HG03095 (cell line): ENCODE measurements around the gene SLC39A3.
"Not testable (repeated sequence)": the region's sequence is repeated elsewhere in the genome, so short reads cannot be mapped to it uniquely, and the experiment has no call there.

Experiments
- ATAC-seq: cut with Tn5 transposase; IDR thresholded peaks from one replicate; pipeline ENCODE4 v1.9.1; 2021; ENCODE audit warnings: moderate library complexity; ENCODE audit not compliant: unreplicated experiment

Gene SLC39A3

GRCh38 chr19:2723747-2724146 lies 16.1 kb downstream of the SLC39A3 start:
- no peak for ATAC-seq

DNA sequence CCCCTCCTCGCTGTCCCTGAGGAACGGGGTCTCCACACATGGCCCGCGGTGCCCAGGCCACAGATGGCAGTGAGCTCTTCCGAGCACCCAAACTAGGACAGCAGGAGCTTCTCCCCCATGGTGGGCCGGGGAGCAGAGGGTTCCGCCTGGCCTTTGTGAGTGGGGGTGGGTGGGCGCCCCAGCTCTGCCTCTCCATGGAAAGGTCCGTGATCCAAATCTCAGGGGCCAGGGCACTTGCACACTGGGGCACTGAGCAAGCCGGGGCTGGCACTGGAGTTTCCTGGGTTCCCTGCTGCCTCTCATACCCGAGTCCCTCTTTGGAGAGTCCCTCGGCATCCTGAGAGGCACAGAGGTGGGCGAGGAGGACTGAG lies 16.5 kb downstream of the SLC39A3 start:
- ATAC-seq: no peak

DNA sequence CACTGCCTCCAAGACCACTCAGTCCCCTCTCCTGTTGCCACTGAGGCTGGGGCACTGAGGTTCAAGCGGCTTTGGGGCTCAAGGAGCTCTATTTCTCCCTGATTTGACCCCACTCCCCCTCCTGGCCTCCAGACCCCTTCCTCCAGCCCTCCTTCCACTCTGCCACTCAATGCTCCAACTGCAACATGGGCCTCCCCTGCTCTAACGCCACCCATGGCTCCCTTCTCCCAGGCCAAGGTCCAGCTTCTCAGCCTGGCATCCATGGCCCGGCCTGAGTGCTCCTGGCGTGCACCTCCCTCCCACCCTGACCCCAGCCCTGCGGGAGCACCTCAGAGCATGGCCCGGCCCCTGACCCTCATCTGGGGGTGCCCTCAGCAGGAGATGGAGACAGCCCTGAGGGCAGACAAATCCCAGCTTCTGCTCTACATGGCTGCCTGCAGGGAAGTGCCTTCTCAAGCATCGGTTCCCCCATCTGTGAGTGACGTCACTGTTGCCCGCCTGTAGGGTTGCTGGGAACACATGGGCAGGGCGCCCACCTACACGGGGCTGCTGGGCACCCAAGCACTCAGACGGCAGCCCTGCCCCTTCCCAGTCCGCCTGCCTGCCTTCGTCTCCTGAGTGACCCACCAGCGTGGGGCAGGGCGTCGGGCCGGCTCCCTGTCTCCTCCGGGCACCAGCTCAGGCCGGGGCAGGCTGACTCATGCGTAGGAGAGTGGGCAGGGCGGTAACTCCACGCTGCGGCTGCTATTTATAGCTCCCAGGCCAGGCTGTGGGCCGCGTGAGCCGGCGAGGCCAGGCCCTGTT lies 17.1 kb downstream of the SLC39A3 start:
- ATAC-seq: no peak

- no peak for ATAC-seq
Measured at GRCh38 chr19:2721570-2722540, 18.0 kb downstream of the SLC39A3 start.

DNA sequence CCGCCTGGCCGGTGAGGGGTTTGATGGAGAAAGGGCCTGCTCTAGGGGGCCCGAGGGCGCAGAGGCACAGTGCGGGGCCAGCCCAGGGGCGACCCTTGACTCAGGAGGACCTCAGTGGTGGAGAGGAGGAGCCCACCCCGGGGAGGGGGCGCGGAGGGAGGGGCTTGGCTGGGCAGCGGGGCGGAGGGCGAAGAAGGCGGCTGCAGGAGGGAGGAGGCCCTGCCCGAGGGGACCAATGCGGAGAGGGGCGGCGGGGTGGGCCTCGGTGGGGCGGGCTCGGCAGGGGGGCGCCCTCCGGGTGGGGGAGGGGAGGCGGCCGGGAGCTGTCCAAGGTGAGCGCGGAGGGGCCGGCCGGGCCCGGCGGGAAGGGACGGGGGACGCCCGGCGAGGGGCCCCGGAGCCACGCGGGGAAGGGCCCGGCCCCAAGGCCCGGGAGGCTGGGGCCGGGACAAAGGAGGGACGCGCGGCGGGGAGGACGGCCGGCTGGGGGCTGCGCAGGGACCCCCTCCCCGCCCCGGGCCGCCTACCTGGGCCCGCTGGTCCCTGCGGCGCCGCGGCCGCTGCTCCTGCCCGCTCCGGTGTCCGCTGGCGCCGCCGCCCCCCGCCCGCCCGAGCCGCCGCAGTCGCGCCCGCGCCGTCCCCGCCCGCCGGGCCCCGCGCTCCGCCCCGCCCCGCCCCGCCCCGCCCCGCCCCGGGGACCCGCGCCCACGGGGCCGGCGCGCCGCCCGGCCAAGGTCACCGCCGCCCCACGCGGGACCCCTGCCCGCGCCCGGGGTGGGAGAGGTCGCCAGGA lies 18.8 kb downstream of the SLC39A3 start, which contains the start of gene DIRAS1:
TSS of gene DIRAS1 (minus strand) at position 596 of the 793 bp plus-strand sequence. CDS start 3,566 bp downstream, outside the sequence.
- ATAC-seq: no peak

- no peak for ATAC-seq
Measured at GRCh38 chr19:2719920-2720776, 19.7 kb downstream of the SLC39A3 start.

DNA sequence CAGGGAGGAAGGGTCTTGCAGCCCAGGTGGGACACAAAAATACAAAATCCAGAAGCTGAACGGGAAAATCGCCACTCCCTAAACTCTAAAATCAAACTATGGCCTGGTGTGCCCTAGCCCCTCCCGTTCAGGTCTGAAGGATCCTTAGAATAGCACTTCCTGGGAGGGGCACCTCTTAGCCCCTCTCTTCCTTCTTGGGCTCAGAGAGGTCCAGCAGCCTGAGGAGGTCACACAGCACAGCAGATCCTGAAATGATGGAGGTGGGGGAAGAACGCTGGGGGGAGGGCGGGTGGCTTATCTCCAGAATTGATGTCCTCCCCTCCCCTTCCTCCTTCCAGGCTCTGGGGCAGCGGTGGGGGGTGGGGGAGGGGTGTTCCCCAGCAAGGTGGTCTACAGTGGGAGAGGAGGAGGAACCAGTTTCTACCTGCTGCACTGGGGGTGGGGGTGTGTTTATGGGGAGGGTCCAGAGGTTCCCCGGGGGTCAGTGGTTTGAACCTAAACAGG lies 20.5 kb downstream of the SLC39A3 start:
- no peak for ATAC-seq

- no peak for ATAC-seq
Measured at GRCh38 chr19:2717638-2718541, 21.9 kb downstream of the SLC39A3 start.

DNA sequence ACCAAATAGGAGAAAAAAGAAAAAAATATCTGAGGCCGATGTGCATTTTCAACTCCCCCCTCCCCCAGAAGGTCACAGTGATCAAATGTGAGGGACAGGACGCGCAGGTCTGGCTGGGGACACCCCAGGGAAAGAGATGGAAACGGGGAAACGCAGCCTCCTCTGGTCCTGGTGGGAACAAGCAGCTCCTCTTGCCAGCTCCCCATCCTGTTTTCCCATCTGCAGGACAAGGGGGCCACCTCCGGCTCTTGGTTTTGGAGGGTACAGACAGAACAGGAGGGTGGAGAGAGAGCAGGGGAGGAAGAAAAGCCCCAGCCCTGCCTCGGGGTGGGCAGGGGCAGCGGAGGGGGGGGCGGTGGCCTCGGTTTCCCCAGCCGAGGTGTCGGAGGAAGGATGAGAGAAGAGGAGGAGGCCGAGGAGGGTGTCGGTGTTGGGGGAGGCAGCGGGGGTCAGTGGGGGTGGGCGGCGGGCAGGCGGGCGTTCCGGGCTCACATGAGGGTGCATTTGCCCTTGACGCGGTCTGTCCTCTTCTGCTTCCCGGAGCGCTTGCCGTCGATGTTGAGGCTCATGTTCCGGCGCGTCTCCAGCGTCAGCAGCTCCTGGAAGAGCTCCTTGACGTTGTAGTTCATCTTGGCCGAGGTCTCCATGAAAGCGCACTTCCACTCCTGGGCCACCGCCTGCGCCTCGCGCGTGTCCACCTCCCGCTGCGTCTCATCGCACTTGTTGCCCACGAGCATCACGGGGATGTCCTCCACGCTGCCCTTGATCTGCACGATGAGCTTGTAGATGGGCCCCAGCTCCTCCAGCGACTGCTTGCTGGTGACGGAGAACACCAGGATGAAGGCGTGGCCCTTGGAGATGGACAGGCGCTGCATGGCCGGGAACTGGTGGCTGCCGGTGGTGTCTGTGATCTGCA lies 22.8 kb downstream of the SLC39A3 start:
- ATAC-seq: no peak

GRCh38 chr19:2716275-2716650 lies 23.6 kb downstream of the SLC39A3 start:
- ATAC-seq: no peak

GRCh38 chr19:2715470-2716274 lies 24.1 kb downstream of the SLC39A3 start:
- ATAC-seq: no peak

- ATAC-seq: no peak
Measured at GRCh38 chr19:2714531-2715269, 25.1 kb downstream of the SLC39A3 start.

DNA sequence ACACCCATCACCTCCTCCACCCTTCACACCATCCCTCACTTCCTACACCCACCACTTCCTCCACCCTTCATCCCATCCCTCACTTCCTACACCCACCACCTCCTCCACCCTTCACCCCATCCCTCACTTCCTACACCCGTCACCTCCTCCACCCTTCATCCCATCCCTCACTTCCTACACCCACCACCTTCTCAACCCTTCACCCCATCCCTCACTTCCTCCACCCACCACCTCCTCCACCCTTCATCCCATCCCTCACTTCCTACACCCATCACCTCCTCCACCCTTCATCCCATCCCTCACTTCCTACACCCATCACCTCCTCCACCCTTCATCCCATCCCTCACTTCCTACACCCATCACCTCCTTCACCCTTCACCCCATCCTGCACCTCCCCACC lies 25.7 kb downstream of the SLC39A3 start:
- ATAC-seq: not testable (repeated sequence)

- not testable (repeated sequence) for ATAC-seq
Measured at GRCh38 chr19:2713170-2713569, 26.6 kb downstream of the SLC39A3 start.

DNA sequence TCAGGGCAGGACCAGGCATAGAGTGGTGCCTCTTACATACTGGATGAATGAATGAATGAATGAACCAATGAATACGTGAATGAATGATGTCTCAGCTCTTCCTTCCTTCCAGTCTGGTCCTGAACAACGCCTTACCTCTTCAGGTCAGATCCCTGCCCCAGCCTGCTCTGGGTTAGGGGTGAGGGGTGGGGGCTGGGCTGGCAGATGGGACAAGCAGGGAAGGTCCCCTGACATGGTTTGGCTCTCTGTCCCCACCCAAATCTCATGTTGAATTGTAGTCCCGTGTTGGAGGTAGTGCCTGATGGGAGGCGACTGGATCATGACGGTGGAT lies 28.0 kb downstream of the SLC39A3 start:
- no peak for ATAC-seq

GRCh38 chr19:2711172-2711874 lies 28.5 kb downstream of the SLC39A3 start:
- no peak for ATAC-seq
